Measurements from ENCODE around the gene OR5L2. TPM values are rescaled to one million over a fixed set of nuclear protein-coding genes. Genes with fewer than 3 reads are reported as not detected.

Gene OR5L2
- polyA plus RNA-seq (2012; ENCODE audit: low read depth, missing spikeins), result not detected

GRCh38 chr11:55826919-55827318, at the start of gene OR5L2:
Gene OR5L2, plus strand, starts transcription at chr11:55827219. Its CDS starts 0 bp downstream, at chr11:55827219.
- FAIRE-seq (no peak), DNase-seq (ENCODE audit: insufficient read length, low spot score) (no peak)
- TF ChIP-seq POLR2AphosphoS5 (IDR thresholded peaks at IDR 0.05; ENCODE audit: low read depth, low read length) (no peak), TAF1 (IDR thresholded peaks at IDR 0.05; ENCODE audit: low read depth, low read length) (no peak), POLR2A (IDR thresholded peaks at IDR 0.05; ENCODE audit: low read depth, low read length) (no peak), SPI1 (IDR thresholded peaks at IDR 0.05; ENCODE audit: low read depth, low read length) (no peak), PAX5 (IDR thresholded peaks at IDR 0.05; ENCODE audit: insufficient read depth, low read length, severe bottlenecking) (no peak), POU2F2 (IDR thresholded peaks at IDR 0.05; ENCODE audit: low read depth, low read length) (no peak)

GRCh38 chr11:55791606-55792005, 35.4 kb upstream of the OR5L2 start:
- DNase-seq (ENCODE audit: insufficient read length, low spot score) (no peak), FAIRE-seq (no peak)
- TF ChIP-seq POLR2A (IDR thresholded peaks at IDR 0.05; ENCODE audit: low read depth, low read length), result no peak
- no peak for TF ChIP-seq POLR2AphosphoS5 (IDR thresholded peaks at IDR 0.05; ENCODE audit: low read depth, low read length)
- TF ChIP-seq PAX5 (IDR thresholded peaks at IDR 0.05; ENCODE audit: insufficient read depth, low read length, severe bottlenecking), result no peak
- no peak for TF ChIP-seq TAF1 (IDR thresholded peaks at IDR 0.05; ENCODE audit: low read depth, low read length)
- TF ChIP-seq SPI1 (IDR thresholded peaks at IDR 0.05; ENCODE audit: low read depth, low read length), result no peak
- no peak for TF ChIP-seq POU2F2 (IDR thresholded peaks at IDR 0.05; ENCODE audit: low read depth, low read length)

GRCh38 chr11:55793321-55793720, 33.7 kb upstream of the OR5L2 start:
- no peak for TF ChIP-seq SPI1 (IDR thresholded peaks at IDR 0.05; ENCODE audit: low read depth, low read length)
- no peak for TF ChIP-seq POLR2A (IDR thresholded peaks at IDR 0.05; ENCODE audit: low read depth, low read length)
- TF ChIP-seq POU2F2 (IDR thresholded peaks at IDR 0.05; ENCODE audit: low read depth, low read length), result no peak
- no peak for TF ChIP-seq PAX5 (IDR thresholded peaks at IDR 0.05; ENCODE audit: insufficient read depth, low read length, severe bottlenecking)
- DNase-seq (ENCODE audit: insufficient read length, low spot score), result no peak
- no peak for FAIRE-seq

GRCh38 chr11:55795256-55795655, 31.8 kb upstream of the OR5L2 start, which contains the start of gene OR5D14:
Gene OR5D14, plus strand, starts transcription at chr11:55795556. Its CDS starts 0 bp downstream, at chr11:55795556.
- FAIRE-seq (no peak), DNase-seq (ENCODE audit: insufficient read length, low spot score) (no peak)
- TF ChIP-seq POU2F2 (IDR thresholded peaks at IDR 0.05; ENCODE audit: low read depth, low read length) (no peak), SPI1 (IDR thresholded peaks at IDR 0.05; ENCODE audit: low read depth, low read length) (no peak), TAF1 (IDR thresholded peaks at IDR 0.05; ENCODE audit: low read depth, low read length) (no peak), POLR2A (IDR thresholded peaks at IDR 0.05; ENCODE audit: low read depth, low read length) (no peak), POLR2AphosphoS5 (IDR thresholded peaks at IDR 0.05; ENCODE audit: low read depth, low read length) (no peak), PAX5 (IDR thresholded peaks at IDR 0.05; ENCODE audit: insufficient read depth, low read length, severe bottlenecking) (no peak)

- FAIRE-seq, result no peak
- TF ChIP-seq SPI1 (IDR thresholded peaks at IDR 0.05; ENCODE audit: low read depth, low read length) (no peak), POLR2AphosphoS5 (IDR thresholded peaks at IDR 0.05; ENCODE audit: low read depth, low read length) (no peak), PAX5 (IDR thresholded peaks at IDR 0.05; ENCODE audit: insufficient read depth, low read length, severe bottlenecking) (no peak), POU2F2 (IDR thresholded peaks at IDR 0.05; ENCODE audit: low read depth, low read length) (no peak), TAF1 (IDR thresholded peaks at IDR 0.05; ENCODE audit: low read depth, low read length) (no peak), POLR2A (IDR thresholded peaks at IDR 0.05; ENCODE audit: low read depth, low read length) (no peak)
- DNase-seq (ENCODE audit: insufficient read length, low spot score), result no peak
These were observed 20.8 kb upstream of the OR5L2 start for GRCh38 chr11:55806248-55806647.

- DNase-seq (ENCODE audit: insufficient read length, low spot score), result no peak
- no peak for TF ChIP-seq POU2F2 (IDR thresholded peaks at IDR 0.05; ENCODE audit: low read depth, low read length)
- TF ChIP-seq POLR2A (IDR thresholded peaks at IDR 0.05; ENCODE audit: low read depth, low read length), result no peak
- no peak for TF ChIP-seq POLR2AphosphoS5 (IDR thresholded peaks at IDR 0.05; ENCODE audit: low read depth, low read length)
- no peak for TF ChIP-seq PAX5 (IDR thresholded peaks at IDR 0.05; ENCODE audit: insufficient read depth, low read length, severe bottlenecking)
- no peak for TF ChIP-seq SPI1 (IDR thresholded peaks at IDR 0.05; ENCODE audit: low read depth, low read length)
- TF ChIP-seq TAF1 (IDR thresholded peaks at IDR 0.05; ENCODE audit: low read depth, low read length), result no peak
- FAIRE-seq, result no peak
These were observed 16.0 kb upstream of the OR5L2 start, which contains the start of gene OR5L1 for GRCh38 chr11:55811067-55811466. Gene OR5L1, plus strand, starts transcription at chr11:55811367. Its CDS starts 100 bp downstream, at chr11:55811467.

GRCh38 chr11:55819330-55819729, 7.7 kb upstream of the OR5L2 start, which contains the start of gene OR5D18:
Gene OR5D18, plus strand, starts transcription at chr11:55819630. Its CDS starts 0 bp downstream, at chr11:55819630.
- no peak for TF ChIP-seq SPI1 (IDR thresholded peaks at IDR 0.05; ENCODE audit: low read depth, low read length)
- no peak for TF ChIP-seq PAX5 (IDR thresholded peaks at IDR 0.05; ENCODE audit: insufficient read depth, low read length, severe bottlenecking)
- no peak for TF ChIP-seq POU2F2 (IDR thresholded peaks at IDR 0.05; ENCODE audit: low read depth, low read length)
- no peak for TF ChIP-seq POLR2AphosphoS5 (IDR thresholded peaks at IDR 0.05; ENCODE audit: low read depth, low read length)
- no peak for TF ChIP-seq TAF1 (IDR thresholded peaks at IDR 0.05; ENCODE audit: low read depth, low read length)
- DNase-seq (ENCODE audit: insufficient read length, low spot score) (no peak), FAIRE-seq (no peak)

- no peak for FAIRE-seq
- no peak for DNase-seq (ENCODE audit: insufficient read length, low spot score)
- TF ChIP-seq TAF1 (IDR thresholded peaks at IDR 0.05; ENCODE audit: low read depth, low read length) (no peak), POLR2AphosphoS5 (IDR thresholded peaks at IDR 0.05; ENCODE audit: low read depth, low read length) (no peak), SPI1 (IDR thresholded peaks at IDR 0.05; ENCODE audit: low read depth, low read length) (no peak), POU2F2 (IDR thresholded peaks at IDR 0.05; ENCODE audit: low read depth, low read length) (no peak), PAX5 (IDR thresholded peaks at IDR 0.05; ENCODE audit: insufficient read depth, low read length, severe bottlenecking) (no peak), POLR2A (IDR thresholded peaks at IDR 0.05; ENCODE audit: low read depth, low read length) (no peak)
These were observed 11.4 kb downstream of the OR5L2 start, which contains the start of gene OR5D16 for GRCh38 chr11:55838452-55838851. Gene OR5D16, plus strand, starts transcription at chr11:55838752. Its CDS starts 0 bp downstream, at chr11:55838752.

- FAIRE-seq (no peak), DNase-seq (ENCODE audit: insufficient read length, low spot score) (no peak)
- no peak for TF ChIP-seq SPI1 (IDR thresholded peaks at IDR 0.05; ENCODE audit: low read depth, low read length)
- no peak for TF ChIP-seq POLR2A (IDR thresholded peaks at IDR 0.05; ENCODE audit: low read depth, low read length)
- TF ChIP-seq TAF1 (IDR thresholded peaks at IDR 0.05; ENCODE audit: low read depth, low read length), result no peak
- no peak for TF ChIP-seq PAX5 (IDR thresholded peaks at IDR 0.05; ENCODE audit: insufficient read depth, low read length, severe bottlenecking)
- TF ChIP-seq POU2F2 (IDR thresholded peaks at IDR 0.05; ENCODE audit: low read depth, low read length), result no peak
- no peak for TF ChIP-seq POLR2AphosphoS5 (IDR thresholded peaks at IDR 0.05; ENCODE audit: low read depth, low read length)
These were observed 20.4 kb downstream of the OR5L2 start for GRCh38 chr11:55847453-55847852.
